ENCODE results near the gene ARHGAP8.

DNA sequence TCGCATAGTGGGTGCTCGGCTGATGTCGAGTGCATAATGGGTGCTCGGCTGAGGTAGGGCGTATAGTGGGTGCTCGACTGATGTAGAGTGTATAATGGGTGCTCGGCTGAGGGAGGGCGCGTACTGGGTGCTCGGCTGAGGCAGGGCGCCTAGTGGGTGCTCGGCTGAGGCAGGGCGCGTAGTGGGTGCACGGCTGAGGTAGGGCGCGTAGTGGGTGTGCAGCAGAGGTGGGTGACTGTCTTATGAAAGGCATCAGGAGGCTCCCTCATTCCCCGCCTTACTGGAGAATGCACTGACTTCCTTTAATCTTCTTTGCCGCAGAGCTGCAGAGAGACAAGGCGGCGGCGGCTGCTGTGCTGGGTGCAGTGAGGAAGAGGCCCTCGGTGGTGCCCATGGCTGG is 33.8 kb downstream of the ARHGAP8 start:
- TF ChIP-seq, protein P1, sequence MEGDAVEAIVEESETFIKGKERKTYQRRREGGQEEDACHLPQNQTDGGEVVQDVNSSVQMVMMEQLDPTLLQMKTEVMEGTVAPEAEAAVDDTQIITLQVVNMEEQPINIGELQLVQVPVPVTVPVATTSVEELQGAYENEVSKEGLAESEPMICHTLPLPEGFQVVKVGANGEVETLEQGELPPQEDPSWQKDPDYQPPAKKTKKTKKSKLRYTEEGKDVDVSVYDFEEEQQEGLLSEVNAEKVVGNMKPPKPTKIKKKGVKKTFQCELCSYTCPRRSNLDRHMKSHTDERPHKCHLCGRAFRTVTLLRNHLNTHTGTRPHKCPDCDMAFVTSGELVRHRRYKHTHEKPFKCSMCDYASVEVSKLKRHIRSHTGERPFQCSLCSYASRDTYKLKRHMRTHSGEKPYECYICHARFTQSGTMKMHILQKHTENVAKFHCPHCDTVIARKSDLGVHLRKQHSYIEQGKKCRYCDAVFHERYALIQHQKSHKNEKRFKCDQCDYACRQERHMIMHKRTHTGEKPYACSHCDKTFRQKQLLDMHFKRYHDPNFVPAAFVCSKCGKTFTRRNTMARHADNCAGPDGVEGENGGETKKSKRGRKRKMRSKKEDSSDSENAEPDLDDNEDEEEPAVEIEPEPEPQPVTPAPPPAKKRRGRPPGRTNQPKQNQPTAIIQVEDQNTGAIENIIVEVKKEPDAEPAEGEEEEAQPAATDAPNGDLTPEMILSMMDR (IDR thresholded peaks at IDR 0.05), result no peak
- TF ChIP-seq POLR2A (IDR thresholded peaks at IDR 0.05), result no peak

Data from body of pancreas (tissue), 4 donors.